ENCODE measurements around the gene DNAJB1.

GRCh38 chr19:14566712-14567077 lies 48.5 kb upstream of the DNAJB1 start:
- no peak for TF ChIP-seq HCFC1 (IDR thresholded peaks at IDR 0.05; ENCODE audit: low read depth, low read length)
- TF ChIP-seq POLR2A (IDR thresholded peaks at IDR 0.05; ENCODE audit: insufficient read depth in 1 of 2, low read depth in 2 of 2, low read length in 2 of 2) = no peak
- TF ChIP-seq BORCS8-MEF2B (CRISPR knock-in tag; IDR thresholded peaks at IDR 0.05) = no peak
- TF ChIP-seq EZH2 (conservative IDR thresholded peaks at IDR 0.05; ENCODE audit: low read depth, low read length) = no peak
- no peak for TF ChIP-seq PRDM10 (CRISPR knock-in tag; IDR thresholded peaks at IDR 0.05; ENCODE audit: low read depth)
- TF ChIP-seq RFXAP (CRISPR knock-in tag; IDR thresholded peaks at IDR 0.05; ENCODE audit: borderline replicate concordance) = no peak
- TF ChIP-seq HOXA9 (CRISPR knock-in tag; IDR thresholded peaks at IDR 0.05; ENCODE audit: borderline replicate concordance) = no peak
- no peak for TF ChIP-seq IRF1 (CRISPR knock-in tag; IDR thresholded peaks at IDR 0.05; ENCODE audit: low read depth)
- no peak for TF ChIP-seq KLF6 (CRISPR knock-in tag; IDR thresholded peaks at IDR 0.05)
- TF ChIP-seq ZNF609 (CRISPR knock-in tag; IDR thresholded peaks at IDR 0.05; ENCODE audit: borderline replicate concordance) = no peak
- no peak for TF ChIP-seq HDAC2 (CRISPR knock-in tag; IDR thresholded peaks at IDR 0.05)
- TF ChIP-seq ETV6 (CRISPR knock-in tag; conservative IDR thresholded peaks at IDR 0.05) = no peak
- no peak for TF ChIP-seq TEF (CRISPR knock-in tag; IDR thresholded peaks at IDR 0.05)
